KBM-7 (cell line): ENCODE measurements around the gene ARL15.

ENCODE experiments used
- DNase-seq: peaks from one replicate; pipeline ENCODE4 v3.0.0-alpha.2; 2015
- in situ Hi-C: fragments of 300-500 bp; cut with MboI; formaldehyde crosslinking; loops from 2 replicates; pipeline ENCODE4 v1.14.3; 2020; ENCODE audit warnings: low sequenced_read_pairs, low pct_unique_long_range_greater_than_20kb, mixed read lengths

ARL15 gene

DNA sequence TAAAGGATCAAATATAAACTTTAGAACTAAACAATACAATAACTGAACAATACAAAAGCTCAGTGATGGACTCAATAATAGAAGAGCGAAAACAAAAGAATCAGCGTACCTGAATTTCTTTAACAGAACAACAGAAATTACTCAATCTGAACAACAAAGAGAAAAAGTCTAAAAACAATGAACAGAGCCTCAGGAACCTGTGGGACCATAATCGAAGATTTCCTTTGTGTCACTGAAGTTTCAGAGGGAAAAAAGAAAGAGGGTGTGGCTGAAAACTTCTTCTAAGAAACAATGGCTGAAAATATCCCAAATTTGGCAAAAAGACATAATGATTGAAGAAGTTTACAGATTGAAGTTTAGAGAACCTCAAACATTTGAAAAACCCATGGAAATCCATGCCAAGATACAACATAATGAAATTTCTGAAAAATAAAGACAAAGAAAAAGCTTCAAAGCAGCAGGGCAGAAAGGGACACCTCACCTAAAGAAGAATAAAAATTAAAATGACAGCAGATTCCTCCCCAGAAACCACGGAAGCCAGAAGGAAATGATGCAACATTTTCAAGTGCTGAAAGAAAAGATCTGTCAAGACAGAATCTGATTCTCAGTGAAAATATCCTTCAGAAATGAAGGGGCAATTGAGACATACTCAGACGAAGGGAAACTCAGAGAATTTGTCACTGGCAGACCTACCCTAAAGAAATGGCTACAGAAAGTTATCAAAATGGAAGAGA, 288.8 kb downstream of the ARL15 start:
- in situ Hi-C loops = no loop called here
- peak; percentile 81 for DNase-seq

DNA sequence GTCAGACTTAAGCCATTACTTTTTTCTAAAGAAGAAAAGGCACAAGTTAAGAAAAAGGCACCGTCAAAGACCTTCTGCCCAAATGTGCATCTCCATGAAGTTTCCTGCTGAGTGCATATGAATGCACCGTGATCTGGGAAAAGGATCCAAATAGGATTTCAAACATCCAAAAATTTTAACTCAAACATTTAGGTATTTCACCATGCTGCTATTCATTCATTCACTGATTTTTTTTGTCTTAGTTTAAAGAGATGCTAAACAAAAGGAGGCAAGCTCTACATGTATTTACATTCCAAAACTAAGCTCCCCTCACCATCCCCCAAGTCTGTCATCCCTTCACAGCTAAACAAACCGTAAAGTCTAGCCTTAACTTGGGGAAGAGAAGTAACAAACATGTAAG, 291.9 kb downstream of the ARL15 start:
- DNase-seq = no peak

DNA sequence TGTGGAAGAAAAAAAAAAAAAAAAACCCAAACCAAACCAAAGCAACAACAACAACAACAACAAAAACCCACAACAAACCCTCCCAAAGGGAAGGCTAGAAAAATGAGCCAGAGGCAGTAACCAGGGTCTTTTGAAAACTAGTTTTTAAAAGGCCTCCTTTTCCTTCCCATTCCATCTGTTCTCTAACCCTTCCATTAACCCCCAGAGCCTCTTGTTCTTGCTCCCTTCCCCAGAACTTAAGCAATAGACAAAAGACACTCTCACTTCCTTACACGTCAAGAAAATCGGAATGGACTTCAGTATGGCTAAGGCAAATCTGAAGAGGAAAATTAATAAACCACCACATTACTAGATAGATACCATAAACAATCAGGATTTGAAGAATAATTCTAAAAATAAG, 292.8 kb downstream of the ARL15 start:
- in situ Hi-C loops = no loop called here
- no peak for DNase-seq

More for the DNA sequence above, 291.9 kb downstream of the ARL15 start:
- in situ Hi-C loops = no loop called here

DNA sequence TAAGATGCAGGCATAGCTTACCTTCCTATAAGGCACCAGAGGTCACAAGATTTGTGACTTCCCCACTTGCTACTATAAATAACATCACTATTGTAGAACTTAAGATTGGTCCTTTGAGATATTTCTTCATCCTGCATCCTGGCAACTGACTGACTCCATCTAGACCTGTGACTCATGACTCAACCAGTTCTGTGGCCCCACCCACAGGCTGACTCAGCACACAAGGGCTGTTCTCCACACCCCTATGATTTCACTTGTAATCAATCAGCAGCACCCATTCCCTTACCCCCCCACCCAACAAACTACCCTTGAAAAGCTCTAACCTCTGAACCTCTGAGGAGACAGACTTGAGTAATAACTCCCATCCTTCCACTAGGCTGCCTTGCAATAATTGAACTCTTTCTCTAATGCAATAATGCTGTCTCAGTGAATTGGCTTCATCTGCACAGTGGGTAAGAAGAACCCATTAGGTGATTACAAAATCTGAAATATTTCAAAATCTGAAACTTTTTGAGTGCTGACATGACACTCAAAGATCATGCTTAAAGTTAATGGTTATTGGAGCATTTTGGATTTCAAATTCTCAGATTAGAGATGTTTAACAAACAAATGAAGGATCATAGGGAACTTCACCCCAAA, 296.7 kb downstream of the ARL15 start:
- peak; percentile 32 for DNase-seq
- in situ Hi-C loops = no loop called here

DNA sequence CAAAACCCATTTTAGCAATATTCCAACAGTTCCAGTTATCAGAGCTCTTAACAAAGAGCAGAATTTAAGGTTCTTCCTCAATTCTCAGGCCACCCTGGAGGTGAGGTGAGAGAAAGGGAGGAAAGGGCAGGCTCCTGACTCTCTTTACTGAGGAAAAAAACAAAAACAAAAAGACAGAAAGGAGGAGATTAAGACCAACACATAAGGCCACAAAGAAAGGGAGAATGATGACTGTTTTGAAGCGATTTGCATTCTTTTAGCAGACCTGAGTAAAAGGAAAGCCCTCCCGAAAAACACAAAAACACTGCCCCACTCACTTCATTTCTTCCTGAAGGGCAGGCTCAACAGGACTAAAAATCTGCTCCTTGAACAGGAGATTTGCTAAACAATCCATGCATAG, 300.5 kb downstream of the ARL15 start:
- no peak for DNase-seq
- in situ Hi-C loops = no loop called here

DNA sequence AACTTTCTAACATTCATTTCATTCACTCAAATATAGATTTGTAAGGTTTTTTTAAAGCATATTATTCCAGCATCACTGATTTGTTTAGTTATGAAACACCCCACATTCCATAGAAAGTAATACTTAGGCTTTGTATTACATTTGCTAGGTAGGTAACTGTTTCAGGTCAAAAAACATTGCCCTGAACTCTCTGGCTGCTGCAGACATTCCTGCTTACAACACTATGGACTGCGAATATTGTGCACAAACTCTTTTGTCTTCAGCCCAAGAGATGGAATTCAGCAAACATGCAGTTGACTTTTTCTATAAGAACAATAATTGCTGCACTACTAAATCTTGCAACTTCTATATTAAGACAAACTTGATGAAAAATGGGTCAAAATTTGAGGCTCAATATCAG, 301.0 kb downstream of the ARL15 start:
- DNase-seq = no peak
- in situ Hi-C loops = no loop called here

DNA sequence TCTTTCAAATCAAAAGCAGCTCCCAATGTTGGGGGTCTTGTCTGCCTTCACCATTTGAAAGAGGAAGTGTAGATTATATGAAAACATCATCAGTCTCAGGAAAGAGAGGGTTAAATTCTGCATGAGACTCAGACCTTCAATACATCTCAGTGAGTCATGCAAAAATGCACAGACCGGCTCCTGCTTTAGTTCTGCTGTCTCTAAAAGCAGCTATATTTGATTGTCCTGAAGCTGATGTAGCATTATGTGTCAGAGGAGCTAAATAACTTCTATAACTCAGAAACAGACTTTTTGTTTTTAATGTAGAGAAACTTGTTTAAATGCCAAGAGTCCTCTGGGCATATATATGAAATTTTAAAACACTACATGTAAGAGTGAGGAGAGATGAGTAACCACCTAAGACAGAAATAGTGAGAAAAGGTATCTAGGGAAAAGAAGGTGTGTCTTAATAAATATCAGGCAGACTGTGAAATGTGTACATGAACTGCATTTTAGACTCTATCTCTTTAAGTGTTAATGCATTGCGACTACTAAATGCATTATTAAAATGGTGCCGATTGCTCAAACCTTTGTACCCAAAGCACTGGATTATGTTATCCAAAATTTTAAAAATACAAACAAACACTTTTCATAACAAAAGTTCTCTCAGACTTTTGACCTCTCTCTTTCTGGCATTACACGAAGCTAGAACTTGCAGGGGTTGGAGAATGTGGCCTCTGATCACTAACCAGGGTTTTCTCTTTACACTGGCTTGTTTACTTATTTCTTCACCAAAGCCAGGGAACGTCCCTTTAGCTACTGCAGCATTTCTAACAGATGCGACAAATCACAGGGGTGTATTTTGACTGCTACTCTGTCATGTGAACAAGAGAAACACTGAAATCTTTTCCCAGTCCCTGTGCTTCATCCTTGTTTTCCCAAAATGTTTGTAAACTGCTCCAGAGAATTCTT, 302.3 kb downstream of the ARL15 start:
- DNase-seq = peak; percentile 12
- in situ Hi-C loops = no loop called here

DNA sequence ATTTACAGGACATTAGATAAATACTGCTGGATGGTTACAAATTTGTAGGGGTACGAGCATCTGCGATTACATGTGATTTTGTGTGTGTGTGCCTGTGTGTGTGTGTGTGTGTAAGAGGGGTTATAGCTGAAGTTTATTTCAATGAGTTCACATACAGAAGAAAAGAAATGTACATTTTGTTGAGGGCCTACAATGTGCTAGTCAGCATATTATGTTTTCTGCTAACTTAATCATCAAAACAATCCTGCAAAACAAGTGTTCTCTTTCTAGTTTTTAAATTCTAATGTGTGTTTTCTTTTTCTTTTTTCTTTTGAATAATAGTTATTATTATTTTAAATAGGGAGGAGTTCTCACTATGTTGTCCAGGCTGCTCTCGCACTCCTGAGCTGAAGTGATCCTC, 305.7 kb downstream of the ARL15 start:
- no peak for DNase-seq
- in situ Hi-C loops = no loop called here

DNA sequence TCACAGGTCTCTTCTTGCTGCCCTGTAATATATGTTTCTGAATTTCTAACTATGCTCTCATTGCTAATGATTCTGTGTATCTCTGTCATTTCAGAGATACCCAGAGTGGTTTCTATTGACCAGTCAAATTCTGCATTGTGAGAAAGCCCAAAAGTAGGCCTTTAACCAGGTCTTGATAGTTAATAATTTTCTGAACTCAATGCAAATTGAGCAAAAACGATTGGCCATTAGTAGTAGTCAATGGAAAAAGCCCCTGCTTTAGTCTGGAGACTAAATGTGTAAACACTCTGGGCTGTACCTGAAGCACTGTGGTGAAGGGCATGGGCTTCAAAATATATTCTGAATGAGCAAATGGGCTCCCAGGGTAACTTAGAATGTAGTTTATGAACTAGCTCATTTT, 307.6 kb downstream of the ARL15 start:
- no peak for DNase-seq
- in situ Hi-C loops = no loop called here

DNA sequence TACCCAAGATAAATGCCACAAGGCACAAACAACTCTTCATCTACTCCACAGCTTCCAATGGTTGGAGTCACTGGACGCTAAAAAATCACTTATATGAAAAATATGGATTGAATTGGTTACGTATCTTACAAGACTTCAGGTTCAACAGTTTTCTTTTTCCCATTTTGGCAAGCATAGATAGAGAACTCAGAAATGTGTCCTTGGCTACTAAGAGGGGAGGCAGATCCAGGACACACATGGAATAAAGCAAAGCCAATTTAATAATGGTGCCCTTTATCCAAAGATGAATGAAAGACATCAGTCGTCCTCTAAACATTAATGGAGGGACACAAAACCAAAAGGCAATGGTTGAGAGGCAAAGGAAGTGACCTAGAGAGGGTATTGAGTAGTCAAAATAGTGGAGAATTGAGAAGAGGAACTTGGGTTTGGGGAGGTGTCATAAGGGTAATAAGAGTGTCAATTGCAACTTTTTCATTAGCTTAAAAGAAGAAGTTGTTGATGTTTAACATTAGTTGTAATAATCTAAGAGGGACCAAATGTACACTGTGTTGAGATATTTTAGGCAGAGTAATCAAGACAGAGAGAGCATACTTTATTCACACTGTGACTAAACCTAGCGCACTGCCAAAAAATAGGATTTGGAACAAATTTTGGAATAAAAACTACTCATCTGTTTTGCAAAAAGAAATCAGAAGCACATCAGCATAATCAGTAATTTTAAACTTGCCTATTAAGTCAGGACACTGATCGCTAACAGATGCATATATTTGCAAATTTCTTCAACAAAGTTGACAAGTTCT, 308.2 kb downstream of the ARL15 start:
- DNase-seq = peak; percentile 20
- in situ Hi-C loops = no loop called here

DNA sequence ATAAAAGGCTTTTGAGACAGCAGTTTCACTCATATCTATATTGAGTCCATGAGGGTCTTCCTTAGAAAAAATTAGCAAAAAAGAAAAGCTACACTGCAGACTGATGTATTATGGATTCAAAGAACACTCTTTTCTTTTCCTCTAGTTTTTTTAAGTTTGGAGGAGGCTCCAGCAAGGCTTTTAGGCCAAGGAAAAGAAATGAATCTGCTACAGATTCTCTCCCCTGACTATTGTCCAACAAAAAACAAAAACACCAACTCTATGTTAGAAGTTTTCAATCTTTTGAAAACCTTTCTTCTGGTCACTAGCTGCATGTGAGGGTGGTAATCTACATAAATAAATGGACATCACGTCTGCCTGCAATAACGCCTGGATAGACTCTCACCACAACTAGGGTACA, 310.4 kb downstream of the ARL15 start:
- in situ Hi-C loops = no loop called here
- no peak for DNase-seq

DNA sequence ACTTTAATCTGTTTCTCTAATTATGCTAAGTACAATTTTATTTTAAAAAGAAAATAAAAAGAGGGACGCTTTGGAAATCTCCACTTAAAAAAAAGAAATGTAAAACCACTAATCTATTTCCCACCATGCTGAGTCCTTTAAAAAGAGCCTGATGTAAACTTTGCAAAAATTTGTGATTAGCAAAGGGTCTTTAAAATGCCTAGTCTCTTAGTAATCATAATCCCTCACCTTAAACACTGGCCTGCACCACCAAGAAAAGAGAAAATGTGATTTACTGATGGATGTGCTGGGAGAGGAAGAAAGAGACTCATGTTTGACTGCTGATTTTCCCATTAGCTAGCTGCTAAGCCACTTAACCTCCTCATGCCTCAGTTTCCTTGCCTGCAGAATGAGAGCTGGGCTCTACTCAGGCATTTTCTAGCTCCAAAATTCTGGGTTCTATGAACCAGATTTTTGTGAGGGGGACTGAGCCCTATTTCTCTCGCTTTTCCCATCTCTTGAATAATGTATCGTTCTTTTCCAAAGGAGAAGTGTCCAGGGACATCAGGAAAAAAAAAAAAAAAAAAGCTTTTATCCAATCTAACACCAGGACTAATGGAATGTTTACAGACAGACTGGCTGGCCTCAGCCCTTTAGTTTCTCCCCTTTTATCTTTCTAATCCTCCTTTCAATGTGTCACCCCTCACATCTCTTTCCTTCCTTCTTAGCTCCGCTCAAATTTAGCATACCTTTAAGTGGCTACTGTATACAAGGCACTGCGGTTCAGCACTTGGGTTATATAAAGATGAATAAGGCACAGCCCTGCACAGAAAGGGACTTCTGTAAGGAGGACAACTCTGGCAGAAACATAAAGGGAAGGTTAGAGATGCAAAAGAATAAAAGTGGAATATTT, 312.4 kb downstream of the ARL15 start:
- in situ Hi-C loops = no loop called here
- DNase-seq = no peak

DNA sequence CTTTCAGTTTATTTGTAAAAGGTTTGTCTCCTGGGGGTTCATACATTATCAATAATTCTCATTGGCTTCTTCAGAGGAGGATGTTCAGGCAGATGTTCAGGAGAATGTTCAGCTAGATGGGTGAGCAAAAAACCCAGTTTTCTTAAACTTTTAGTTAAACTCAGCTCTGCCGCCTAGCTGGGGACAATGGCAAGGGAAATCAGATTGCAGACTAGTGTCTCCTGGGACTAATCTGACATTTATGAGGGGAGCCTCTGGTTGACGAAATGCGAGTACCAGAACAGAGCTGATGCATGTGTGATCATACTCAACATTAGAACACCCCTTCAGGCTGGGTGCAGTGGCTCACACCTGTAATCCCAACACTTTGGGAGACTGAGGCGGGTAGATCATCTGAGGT, 314.4 kb downstream of the ARL15 start:
- DNase-seq = no peak
- in situ Hi-C loops = no loop called here

DNA sequence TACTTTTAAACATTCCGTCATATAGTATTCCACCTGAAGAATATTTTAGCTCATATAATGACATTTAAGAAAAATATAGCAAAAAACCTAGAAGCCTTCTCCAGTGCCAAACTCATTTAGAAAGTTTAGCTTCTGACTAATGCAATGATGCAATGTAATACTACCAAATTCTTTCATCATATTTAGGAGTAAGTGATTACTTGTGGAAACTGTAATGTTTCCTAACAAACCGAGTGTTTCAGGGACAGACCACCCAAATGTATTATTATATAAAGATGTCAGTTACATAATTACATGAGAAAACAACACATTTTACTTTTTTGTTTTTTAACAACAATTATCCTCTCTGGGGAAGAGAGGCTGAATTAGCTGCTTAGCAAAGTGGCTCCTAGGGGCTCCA, 316.2 kb downstream of the ARL15 start:
- in situ Hi-C loops = no loop called here
- DNase-seq = no peak

DNA sequence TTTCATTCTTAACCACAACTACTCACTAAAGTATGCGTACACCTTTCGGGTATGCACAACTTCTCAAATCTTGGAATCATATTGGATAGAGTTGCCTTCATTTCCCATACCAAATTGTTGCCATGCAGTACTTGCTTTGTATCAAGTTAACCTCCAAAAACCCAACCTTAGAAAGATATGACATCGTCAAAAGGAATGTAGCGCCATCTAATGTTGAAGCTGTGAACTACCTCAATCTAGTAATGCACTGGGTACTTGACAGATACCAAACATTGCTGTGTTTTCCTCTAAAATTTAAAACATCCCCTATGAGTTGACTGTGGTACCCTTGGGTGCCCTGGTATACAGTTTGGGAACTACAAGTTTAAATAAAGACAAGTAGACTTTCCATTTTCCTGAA, 318.4 kb downstream of the ARL15 start:
- in situ Hi-C loops = no loop called here
- DNase-seq = peak; percentile 57

DNA sequence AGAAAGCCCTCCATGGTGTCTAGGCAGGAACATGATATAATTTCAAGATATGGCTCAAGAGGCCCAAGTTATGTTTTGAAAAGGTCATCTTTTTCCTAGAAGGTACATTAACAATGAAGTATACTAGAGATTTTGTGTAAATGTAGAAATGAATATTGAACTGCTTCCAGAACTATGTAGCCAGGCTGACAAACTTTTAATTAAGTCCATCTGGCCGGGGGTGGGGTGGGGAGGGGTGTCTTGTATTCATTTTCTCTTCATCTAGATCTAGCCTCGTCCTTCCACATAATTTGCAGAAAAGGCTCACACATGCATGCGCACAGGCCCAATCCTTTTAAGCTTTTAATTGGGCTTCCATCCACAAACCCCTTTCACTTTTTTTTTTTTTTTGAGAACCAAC, 323.3 kb downstream of the ARL15 start:
- in situ Hi-C loops = no loop called here
- no peak for DNase-seq

DNA sequence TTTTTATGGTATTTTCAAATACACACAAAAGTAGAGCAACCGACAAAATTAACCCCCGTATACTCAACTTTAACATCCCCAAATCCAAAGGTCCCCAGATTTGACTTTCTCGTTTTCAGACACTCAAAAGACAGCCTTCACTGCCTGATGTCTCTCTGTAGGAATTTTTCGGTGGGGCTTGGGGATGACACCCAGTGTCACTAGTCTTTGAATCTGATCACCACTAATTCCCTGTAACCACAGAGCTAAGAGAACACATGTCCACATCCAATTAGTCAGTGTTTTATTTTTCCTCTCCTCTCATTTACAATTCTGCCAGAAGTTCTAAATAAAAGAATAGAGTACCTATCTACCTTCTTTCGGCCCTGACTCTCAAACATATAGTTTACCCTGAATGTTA, 324.6 kb downstream of the ARL15 start:
- in situ Hi-C loops = no loop called here
- no peak for DNase-seq

DNA sequence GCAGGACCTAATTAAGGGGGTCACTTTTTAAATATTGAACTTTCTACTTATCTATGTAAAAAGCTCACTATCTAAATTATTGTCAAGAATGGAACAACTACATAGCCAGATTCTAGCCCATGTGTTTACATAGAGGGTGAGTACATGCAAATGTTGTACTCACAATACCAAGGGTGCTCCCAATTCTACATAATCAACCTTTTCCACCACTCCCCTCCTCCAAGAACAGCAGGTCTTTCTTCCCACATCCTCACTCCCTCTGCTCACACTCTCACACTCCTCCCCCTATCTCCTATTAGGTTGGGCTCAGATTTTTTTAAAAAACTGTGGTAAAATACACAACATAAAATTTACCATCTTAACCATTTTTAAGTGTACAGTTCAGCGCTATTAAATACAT, 325.4 kb downstream of the ARL15 start:
- in situ Hi-C loops = no loop called here
- DNase-seq = no peak
